DMS153 treated with DMSO at 0.1 percent for 48 hours (cell line): Measurements from ENCODE around the gene SIRPA.

Experiments used
- DNase-seq: peaks from one replicate; lab custom pipeline; 2025; ENCODE audit not compliant: unreplicated experiment; lab: John Stamatoyannopoulos, UW

SIRPA gene

DNA sequence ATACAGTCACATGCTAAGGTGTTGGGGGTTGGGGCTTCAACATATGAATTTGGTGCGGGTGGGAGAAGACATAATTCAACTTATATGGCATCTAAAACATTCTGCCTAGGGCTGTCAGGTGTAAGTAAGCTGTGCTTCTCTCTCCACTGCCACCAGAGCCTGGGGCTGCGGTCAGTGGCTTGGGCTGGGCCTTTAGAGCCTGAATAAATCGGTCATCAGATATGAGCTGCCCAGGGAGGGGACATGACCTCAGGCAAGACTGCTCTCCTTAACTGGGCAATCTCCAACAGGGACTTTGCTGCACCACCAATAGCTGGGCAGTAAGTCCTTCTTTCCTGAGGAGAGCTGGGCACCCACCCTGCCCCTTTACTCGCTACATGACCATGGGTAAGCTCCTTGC is 24.9 kb upstream of the SIRPA start:
- DNase-seq: no peak

GRCh38 chr20:1870792-1871550 is 24.2 kb upstream of the SIRPA start:
- no peak for DNase-seq

GRCh38 chr20:1871807-1872458 is 23.3 kb upstream of the SIRPA start:
- no peak for DNase-seq

DNA sequence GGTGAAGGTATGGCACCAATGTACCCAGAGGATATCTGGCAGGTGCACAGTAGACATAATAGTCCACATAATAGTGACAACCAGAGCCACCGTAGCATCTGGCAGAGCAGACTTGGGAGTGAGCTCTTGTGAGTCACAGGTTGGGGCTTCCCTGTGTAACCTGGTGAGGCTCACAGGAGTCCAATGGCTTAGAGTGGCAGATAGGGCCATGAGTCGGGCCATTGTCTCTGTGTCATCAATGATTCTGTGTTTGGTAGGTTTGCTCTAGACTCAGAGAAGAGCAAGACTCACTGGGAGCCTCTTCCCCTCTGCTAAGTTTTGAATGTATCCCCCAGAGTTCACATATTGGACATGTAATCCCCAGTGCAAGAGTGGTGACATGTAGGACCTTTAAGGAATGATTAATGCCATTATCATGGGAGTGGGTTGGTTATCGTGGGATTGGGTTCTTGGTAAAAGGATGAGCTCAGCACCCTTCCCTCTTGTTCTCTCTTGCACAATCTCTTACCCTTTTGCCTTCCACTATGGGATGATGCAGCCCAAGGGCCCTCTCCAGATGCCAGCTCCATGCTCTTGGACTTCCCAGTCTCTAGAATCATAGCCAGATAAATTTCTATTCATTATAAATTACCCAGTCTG is 22.6 kb upstream of the SIRPA start:
- DNase-seq: no peak

- DNase-seq: no peak
Observed at GRCh38 chr20:1874450-1875182, 20.6 kb upstream of the SIRPA start.

GRCh38 chr20:1875183-1875554 is 20.0 kb upstream of the SIRPA start:
- no peak for DNase-seq

- no peak for DNase-seq
Observed at GRCh38 chr20:1875762-1876161, 19.4 kb upstream of the SIRPA start.

GRCh38 chr20:1876217-1876921 is 18.8 kb upstream of the SIRPA start:
- DNase-seq: no peak

DNA sequence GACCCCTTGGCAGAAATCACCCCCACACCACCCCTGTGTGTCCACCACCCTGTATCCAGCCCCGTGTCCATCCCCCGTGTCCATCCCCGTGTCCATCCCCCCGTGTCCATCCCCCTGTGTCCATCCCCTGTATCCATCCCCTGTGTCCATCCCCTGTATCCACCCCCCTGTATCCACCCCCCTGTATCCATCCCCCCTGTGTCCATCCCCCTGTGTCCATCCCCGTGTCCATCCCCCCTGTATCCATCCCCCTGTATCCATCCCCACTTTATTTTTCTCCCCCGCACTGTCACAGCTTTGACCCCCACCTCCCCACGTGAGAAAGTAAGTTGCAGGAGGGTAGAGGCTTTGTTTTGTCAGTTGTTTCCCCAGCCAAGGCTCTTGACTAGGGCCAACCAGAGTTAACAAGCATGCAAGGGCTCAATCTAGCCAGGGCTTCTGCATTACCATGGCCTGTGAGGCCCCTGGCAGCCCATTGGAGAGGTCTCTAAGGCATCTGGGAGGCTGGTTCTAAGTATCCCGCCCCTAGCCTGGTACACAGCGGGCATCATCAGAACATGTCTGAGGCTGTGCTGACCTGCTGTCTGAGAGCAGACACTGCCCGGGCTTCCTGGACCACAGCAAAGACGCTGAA is 18.1 kb upstream of the SIRPA start:
- no peak for DNase-seq

DNA sequence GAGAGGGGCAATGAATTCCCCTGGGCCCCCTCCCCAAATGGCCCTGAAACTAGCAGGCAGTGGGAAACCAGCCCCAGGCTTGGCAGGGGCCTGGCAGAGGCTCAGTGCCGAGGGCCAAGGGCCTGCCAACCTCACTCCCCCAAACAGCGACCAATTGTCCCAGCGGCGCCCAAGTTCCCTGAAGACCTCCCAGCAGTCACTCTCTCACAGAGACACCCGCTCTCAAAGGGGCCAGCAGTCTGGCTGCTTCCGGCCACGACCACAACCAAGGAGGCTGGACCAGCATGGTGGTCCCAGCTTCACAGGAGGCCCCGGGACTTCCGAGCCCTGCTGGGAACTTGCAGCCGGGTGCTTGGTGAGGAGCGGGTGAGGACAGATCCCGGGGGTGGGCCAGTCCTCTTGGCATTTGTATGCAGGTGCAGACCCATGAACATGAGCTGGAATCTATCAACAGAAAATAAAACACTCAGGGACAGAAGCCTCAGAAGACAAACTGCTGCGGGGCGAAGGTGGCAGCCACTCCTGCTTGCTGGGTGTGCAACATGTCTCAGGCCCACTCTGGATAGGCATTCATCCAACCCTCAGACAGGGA is 17.5 kb upstream of the SIRPA start:
- DNase-seq: no peak

DNA sequence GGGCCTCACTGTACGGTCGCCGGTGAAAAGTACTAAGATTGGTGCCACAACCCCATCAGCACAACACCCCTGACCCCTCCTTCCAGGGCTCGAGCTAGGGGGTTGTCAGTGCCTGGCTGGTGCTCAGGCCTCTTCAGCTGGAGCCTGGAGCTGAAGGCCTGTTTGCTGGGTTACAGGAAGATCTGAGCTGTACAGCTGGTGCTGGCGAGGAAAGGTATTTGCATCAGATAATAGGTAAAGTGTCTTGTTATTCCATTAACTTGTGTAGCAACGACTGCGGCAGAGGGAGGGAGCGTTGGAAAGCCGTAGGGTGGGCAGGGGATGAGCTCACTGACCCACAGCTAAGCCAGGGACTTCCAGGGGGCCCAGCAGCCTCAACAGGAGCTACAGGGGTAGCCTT is 15.8 kb upstream of the SIRPA start:
- DNase-seq: no peak

GRCh38 chr20:1879934-1880333 is 15.3 kb upstream of the SIRPA start:
- no peak for DNase-seq

- DNase-seq: no peak
Observed at GRCh38 chr20:1880529-1881239, 14.5 kb upstream of the SIRPA start.

DNA sequence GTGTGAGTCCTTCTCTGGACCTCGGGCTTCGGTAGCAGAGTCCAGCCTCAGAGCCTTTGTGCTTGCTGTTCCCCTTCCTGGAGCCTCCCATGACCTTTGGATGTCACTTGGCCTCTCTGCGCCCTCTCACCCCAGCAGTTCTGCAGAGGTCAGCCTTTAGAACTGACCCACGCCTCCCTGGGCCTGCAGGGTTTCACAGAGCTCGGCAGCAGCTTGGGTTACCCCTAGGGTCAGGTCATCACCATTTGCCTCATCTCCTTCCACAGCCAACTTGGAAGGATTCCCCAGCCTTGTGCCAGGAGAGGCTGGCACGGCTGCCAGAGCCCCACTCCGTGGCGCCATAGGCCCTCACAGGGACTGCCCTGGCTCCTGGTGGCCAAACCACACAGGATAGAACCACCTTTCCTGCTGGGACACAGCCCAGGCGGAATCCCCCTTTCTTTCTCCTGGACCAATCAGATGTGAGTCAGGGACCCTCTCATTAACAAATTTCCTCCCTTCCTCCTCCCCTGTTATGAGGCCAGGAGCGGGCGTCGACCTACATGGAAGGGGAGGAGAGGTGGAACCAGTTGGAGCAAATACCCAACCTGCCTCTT is 13.9 kb upstream of the SIRPA start:
- no peak for DNase-seq

GRCh38 chr20:1882026-1882425 is 13.2 kb upstream of the SIRPA start:
- no peak for DNase-seq

GRCh38 chr20:1883986-1884385 is 11.2 kb upstream of the SIRPA start:
- no peak for DNase-seq

GRCh38 chr20:1885254-1885653 is 10.0 kb upstream of the SIRPA start:
- no peak for DNase-seq

GRCh38 chr20:1885940-1886693 is 9.1 kb upstream of the SIRPA start:
- no peak for DNase-seq
